ENCODE results near the gene IGF2.

The IGF2 gene

GRCh38 chr11:2122907-2123627 lies 16.1 kb downstream of the IGF2 start:
- DNase-seq = no peak
- ATAC-seq = no peak

DNA sequence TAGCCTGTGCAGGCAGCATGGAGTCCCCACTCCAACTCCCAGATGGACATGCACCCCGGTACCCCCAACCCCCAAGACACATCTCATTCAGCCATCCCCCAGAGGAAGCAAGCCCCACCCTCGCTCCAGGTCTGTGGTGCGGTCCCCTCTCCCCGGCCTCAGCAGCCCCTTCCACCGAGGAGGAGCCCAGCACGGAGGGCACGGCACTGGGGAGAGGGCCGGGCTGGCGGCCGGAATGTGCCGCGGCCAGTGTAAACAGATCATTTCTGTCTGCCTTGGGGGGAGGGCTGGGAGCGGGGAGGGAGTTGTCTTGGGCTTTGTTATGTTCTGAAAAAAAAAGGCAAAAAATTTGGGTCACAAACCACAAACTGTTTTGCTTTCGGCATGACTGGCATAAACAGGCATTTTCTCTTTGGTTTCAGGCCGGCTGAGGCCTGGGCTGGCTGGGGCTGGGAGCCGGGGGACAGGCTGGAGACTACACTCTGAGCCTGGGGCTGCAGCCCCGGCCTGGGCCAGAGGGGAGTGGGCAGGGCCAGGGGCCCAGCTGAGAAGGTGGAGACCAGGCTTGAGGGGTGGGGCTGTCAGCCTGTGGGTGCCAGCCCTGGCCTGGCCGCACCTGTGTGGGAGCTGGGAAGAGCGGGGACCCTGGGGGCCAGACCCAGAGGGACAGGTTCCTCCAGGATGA lies 16.8 kb downstream of the IGF2 start:
- DNase-seq (no peak), ATAC-seq (peak; percentile 8)

- no peak for DNase-seq
- ATAC-seq = no peak
Measured at GRCh38 chr11:2121227-2122130, 17.7 kb downstream of the IGF2 start.

GRCh38 chr11:2120359-2121100 lies 18.7 kb downstream of the IGF2 start:
- ATAC-seq (no peak), DNase-seq (no peak)

DNA sequence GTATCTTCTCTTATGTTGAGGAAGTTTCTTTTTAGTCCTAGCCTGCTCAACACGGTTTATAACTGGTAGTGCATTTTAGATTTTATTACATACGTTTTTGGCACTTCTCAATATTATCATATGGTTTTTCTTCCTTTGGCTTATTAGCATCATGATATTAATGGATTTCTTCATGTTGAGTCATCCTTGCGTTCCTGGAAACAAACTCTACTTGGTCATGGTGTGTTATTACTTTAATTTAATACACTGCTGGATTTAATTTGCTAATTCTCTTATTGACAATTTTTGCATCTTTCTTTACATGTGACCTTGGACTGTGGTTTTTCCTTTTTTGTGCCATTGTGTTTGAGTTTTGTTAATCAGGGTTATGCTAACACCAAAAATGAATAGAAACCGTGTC lies 20.5 kb downstream of the IGF2 start:
- DNase-seq (no peak), ATAC-seq (no peak)

- no peak for DNase-seq
- ATAC-seq = no peak
Measured at GRCh38 chr11:2116680-2117079, 22.5 kb downstream of the IGF2 start.

DNA sequence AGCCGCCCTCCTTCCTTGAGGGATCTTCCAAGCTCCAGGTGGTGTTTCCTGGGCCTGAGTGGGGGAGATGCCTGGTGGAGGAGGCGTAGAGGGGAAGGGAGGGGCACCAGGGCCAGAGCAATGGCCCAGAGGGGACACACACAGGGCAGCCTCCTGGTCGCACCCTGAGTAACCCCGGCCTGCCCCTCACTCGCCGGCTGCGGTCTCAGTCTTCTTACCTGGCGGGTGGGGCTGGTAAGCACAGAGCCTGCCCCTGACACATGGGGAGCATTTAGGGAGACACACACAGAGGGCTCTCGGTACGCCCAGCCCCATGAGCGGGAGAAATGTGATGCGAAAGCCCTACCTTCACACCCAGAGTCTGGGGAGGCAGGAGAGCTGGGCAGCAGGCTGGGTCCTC lies 23.9 kb downstream of the IGF2 start:
- DNase-seq (no peak), ATAC-seq (peak; percentile 9)

GRCh38 chr11:2114430-2115241 lies 24.6 kb downstream of the IGF2 start:
- ATAC-seq = no peak
- DNase-seq = no peak

GRCh38 chr11:2113776-2114175 lies 25.4 kb downstream of the IGF2 start:
- no peak for DNase-seq

GRCh38 chr11:2110521-2110920 lies 28.7 kb downstream of the IGF2 start:
- ATAC-seq = no peak
- no peak for DNase-seq

More at GRCh38 chr11:2113776-2114175, 25.4 kb downstream of the IGF2 start:
- no peak for ATAC-seq

- ATAC-seq (no peak), DNase-seq (no peak)
Measured at GRCh38 chr11:2109541-2110019, 29.6 kb downstream of the IGF2 start.

- ATAC-seq (no peak), DNase-seq (no peak)
Measured at GRCh38 chr11:2108675-2109491, 30.3 kb downstream of the IGF2 start.

GRCh38 chr11:2107941-2108630 lies 31.1 kb downstream of the IGF2 start:
- DNase-seq = no peak
- ATAC-seq = no peak

- no peak for DNase-seq
- no peak for ATAC-seq
Measured at GRCh38 chr11:2107521-2107920, 31.7 kb downstream of the IGF2 start.

DNA sequence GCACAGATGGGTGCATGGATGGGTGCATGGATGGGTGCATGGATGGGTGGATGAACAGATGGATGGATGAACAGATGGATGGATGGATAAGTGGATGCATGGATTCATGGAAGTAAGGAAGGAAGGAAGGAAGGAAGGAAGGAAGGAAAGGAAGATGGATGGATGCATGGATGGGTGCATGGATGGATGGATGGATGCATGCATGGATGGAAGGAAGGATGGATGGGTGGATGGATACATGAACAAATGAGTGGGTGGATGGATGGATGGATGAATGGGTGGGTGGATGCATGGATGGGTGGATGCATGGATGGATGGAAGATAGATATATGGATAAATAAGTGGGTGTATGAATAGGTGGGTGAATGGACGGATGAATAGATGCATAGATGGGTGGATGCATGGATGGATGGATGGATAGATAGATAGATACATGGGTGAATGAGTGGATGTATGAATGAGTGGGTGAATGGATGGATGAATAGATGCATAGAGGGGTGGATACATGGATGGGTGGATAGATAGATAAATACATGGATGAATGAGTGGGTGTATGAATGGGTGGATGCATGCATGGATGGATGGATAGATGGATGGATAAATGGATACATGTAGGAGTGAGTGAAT lies 32.5 kb downstream of the IGF2 start:
- DNase-seq = no peak
- ATAC-seq = no peak

GRCh38 chr11:2105511-2105910 lies 33.7 kb downstream of the IGF2 start:
- ATAC-seq = no peak
- DNase-seq = no peak

- DNase-seq (no peak), ATAC-seq (no peak)
Measured at GRCh38 chr11:2104524-2105440, 34.4 kb downstream of the IGF2 start.

Measured in stimulated activated naive CD8-positive, alpha-beta T cell treated with anti-CD3 and anti-CD28 coated beads, Interleukin-15, Interleukin-2, amounts not matched to agents 100 U/mL and 50 U/mL, for 24 hours (primary cell).